Stimulated activated CD4-positive, alpha-beta T cell treated with anti-CD3 and anti-CD28 coated beads, Interleukin-4, amount 100 ng/mL, for 1 hour (primary cell): ENCODE results near the gene LGALS7.

ENCODE experiments used
- DNase-seq: peaks from one replicate; pipeline ENCODE4 v3.0.0-alpha.2; 2020

The LGALS7 gene

DNA sequence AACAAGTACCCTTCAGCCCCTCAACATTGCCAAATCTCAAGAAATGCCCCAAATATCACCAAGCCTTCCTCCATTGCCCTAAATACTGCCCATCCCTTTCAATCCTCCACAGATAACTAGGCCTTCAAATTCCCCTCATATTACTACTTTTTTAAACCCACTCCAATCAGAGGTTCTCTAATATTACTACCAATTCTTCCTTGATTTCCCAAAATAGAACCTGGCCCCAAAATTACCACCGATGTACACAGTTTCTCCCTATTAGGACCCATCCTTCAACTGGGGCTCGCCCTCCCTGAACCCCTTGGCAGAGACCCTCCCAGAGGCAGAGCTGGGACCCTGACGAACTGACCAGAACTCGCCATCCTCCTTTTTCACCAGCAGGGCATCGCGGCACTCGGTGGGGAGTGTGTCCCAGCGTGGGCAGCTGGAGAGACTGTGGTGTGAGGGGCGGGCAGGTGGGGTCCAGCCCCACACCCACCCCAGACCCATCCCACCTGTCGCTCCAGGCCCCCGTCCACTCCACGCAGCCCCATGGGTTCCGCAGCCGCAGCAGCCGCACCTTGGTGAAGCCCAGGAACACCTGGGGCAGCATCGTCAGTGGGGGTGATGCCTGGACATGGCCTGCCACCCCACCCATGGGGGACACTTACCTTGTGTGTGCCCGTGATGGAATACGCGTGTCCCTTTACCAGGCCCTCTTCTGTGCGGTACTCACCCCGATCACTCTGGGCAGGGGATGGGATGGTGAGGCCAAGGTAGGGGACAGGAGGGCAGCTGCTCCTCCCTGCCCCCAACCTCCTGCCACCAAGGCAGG is 35.2 kb downstream of the LGALS7 start:
- no peak for DNase-seq

DNA sequence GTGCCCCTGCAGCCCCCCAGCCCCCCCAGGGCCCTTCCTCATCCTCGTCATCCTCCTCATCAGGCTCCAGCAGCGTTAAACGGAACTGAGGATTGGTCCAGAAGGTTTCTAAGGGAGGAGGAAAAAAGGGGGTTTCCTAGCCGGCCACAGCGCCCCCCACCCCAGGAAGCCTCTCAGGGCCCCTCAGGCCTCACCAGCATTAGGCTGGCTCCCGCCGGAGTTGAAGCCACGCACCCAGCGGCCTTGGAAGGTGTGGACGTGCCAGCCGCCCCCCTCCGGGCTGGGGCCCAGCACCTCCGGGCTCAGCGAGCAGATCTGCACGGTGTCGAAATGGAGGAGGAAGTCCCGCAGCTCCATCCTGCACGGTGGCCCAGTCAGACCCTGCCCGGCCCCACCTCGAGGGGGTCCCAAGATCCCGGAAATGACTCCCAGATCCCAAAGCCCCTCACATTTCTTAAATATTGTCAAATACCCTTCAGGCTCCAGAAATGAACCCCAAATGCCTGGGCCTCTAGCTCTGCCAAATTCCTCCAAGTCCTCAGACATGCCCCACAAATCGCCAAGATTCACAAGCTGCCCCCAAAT is 35.9 kb downstream of the LGALS7 start:
- DNase-seq: no peak

DNA sequence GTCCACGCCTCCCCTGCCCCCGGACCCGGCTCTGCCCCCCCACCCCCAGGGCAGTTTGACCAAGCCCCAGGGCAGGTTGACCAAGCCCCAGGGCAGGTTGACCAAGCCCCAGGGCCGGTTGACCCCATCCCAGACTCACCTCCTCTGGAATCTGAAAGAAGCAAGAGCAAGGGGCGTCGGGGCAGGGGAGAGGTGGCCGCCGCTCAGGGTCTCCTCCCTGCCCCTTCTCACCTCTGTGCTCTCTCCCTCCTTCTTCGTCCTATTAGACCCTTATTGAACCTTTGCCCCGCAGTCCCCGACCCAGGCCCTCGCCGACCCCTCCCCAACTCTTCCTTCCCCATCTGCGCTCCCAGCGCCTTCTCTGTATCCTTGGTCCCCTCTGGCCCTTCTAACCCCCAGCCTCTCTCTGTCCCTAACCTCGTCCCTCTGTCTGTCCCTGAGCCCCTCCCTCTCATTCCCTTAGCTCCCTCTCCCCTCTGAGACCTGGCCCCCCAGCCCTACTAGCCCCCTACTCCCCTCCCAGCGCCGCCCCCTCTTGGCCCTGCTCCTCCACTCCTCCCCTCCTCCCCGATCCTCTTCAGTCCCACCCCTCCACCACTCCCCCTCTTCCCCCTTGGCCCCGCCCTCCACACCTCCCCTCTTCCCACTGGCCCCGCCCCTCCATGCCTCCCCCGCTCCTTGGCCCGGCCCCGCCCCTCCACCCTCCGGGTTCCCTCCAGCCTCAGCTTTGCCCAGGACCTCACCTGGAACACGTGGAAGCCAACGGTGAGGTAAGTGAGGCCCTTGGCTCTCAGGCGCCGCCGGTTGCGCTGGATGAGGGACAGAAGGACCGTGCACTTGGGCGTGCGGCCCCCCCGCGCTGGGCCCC is 36.7 kb downstream of the LGALS7 start:
- DNase-seq: peak; percentile 73

DNA sequence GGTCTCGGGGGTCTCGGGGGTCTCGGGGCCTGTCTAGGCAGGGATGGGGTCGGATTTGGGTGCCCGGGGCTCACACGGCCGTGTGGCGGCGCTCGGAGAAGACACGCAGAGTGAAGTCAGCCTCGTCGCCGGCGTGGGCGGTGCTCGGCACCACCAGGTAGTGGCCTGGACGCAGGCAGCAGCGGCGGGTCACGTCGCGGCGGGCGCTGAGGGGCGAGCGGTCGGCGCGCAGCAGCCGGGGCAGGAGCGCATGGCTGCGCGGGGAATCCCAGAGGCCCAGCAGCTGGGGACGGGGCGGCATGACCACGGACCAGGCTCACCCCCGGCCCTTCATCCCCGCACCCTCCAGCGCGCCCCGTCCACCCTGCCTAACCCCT is 37.3 kb downstream of the LGALS7 start:
- DNase-seq: peak; percentile 66

DNA sequence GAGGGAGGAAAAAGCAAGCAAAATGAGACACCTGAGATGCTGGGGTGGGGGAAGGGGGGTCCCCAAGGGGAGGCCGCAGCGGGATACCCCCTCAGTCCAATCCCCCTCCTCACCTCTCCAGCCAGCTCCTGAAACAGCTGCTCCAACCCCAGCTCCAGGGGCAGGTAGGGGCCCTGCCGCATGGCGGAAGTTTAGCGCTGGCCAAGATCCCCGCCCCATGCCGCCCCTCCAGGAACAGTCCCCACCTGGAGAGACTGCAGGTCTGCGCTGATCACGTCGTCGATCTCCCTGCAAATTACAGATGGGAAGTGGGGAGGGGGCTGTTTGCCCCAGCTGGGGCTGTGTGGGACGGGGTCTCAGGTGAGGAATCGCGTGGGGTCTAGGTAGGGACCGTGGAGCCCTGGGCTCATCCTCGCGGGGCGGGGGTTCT is 38.0 kb downstream of the LGALS7 start:
- DNase-seq: no peak

DNA sequence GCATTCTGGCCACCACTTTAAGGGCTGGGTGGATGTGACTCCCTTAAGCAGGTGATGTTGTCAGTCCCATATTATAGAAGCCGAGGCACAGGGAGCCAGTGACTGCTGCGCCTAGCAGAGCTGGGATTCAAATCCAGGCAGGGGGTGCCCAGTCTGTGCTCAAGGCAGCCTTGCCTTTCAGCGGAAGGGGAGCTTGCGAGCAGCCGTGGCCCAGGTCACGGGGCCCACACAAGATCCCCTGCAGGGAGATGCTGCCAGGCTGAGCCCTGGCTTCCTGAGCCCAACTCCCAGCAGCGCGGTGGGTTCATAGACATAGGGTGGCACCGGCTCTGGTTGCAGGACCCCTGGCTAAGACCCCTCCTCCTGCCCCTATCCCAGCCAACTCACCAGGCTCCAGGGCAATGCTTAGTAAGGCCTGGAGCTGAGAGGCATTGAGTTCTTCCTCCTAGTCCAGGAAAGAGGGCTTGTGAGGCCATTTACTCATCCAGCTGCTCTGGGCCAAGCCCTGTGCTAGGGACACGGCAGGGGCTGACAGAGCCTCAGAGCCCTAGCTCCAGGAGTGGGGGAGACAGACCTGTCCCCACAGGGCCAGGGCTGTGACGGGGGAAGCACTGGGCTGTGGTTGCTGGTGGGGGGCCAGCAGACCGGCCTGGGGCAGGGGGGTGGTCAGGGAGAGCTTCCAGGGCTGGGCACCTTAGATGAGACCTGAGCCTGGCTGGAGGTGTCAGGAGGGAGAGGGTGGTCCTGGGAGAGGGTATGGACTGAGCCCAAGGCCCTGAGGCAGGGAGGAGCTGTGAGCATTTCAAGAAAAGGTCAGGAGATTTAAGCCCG is 38.7 kb downstream of the LGALS7 start:
- DNase-seq: no peak

DNA sequence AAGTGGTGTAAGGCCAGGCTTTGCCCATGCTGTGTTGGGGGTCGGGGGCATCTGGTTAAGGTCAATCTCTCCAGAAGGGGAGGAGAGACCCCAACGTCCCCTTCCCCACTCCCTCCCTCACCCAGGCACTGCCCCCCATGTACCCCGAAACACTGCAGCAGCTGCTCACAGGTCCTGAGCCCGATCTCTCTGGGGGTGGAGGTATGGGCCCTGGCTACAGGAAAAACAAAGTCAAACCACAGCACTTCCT is 39.2 kb downstream of the LGALS7 start:
- DNase-seq: no peak

DNA sequence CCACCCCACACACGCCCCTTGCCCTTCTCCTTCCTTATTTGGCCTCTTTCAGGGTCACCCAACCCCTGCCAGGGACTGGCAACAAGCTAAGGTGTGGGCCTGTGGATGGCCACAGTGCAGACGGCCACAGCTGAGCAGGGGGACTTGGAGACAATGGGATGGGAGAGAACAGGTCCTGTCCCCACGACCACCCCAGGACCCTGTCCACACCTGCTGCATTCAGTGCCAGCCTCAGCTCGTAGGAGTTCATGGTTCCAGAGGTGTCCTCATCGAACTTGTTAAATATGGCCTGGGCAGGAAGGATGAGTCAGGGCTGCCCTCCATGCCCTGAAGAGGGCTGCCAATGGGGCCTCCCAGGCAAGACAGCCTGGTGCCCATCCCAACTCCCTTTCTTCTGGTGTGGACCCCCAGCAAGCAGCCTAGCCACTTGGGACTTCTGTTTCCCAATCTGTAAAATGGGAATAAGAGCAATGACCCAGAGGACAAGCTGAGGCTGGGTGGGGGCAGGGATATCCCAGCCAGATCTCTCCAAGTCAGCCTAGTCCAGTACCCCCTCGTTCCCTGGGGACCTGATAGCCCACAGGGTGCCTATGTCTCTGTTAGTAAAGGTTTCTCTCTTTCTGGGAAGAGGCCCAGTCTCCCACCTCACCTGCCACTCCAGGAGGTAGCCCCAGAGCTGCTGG is 39.7 kb downstream of the LGALS7 start:
- no peak for DNase-seq

DNA sequence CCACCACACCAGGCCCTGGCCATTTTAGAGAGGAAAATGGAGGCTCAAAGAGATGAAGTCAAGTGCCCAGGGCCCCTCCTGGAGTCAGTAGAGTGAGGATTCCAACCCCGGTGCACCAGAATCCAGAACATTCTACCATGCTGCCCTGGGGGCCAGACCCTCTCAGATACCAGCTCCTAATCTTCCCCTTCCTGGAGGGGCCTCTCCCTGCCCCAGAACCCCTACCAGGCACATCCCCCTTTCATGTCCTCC is 40.1 kb downstream of the LGALS7 start:
- no peak for DNase-seq

DNA sequence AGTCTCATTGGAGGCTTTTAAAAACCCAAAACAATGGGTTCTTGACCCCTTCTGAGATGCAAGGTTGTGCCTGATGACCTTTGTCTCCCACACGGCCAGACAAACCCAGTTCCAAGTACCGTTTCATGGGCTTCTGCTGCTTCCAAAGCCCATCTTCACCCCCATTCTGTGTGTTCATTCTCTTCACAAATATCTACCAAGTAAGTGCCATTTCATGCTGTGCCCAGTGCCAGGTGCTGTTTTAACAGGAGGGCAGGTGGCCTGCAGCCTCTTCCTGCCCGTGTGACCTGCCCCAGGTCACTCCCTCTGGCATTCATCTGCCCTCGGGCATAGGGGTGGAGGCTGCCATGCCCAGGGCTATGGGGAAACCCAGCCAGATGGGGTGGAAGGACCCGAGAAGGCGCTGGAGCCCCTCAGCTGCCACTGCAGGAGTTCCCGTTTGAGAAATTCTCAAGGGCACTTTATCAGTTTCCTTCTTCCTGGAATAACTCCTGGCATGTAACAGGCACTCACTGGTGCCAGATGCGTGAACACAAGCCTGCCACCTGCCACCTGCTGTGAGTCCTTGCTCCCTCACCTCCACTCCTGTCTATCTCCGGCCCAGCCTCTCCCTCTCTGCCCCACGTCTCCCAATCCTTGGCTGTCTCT is 41.5 kb downstream of the LGALS7 start:
- no peak for DNase-seq

DNA sequence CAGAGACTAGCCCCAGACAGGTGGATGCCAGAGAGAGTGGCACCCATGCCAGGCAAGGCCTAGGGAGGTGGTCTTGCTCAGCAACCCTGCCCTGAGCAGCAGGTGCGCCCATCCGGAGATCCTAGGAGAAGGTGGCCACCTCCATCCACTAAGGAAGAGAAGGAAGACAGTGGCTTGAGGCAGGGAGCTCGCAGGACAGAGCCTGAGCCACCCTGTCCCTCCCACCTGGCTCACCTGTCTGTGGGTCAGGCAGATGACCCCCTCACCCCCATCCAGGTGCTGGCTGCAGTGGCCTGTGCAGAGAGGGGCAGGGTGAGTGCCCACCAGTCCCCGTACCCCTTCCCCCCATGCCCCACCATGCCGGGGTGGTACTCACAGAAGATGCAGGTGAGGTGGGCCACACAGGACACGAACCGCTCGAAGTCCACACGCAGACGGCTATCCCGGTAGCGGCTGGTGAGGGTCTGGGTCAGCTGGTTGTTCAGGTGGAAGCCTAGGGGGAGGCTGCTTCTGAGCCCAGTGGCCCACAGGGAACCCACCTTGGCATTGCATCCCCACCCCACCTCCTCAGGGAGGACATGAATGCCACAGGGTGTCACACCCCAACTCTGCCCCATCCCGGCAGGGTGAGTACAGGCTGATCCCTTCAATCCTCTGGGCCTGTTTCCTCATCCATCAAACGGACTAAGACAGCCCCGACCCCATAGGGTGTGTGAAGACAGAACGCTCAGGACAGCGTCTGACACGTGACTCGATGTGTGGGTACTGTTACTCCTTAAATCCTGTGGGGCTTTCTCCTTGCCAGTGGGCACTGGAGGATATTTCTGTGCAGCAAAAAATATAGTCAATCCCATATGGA is 42.4 kb downstream of the LGALS7 start:
- DNase-seq: no peak

DNA sequence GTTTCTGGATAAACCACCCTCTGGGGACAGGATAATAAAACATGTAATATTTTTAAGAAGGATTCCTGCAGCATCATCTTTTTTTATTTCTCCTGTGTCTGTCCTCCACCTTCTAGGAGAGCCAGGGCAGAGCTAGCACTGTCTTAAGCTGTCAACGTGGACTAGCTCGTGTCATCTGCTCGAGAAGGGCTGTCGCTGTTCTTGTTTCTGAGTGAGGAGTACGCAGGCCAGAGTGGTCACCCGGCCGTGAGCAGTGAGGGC is 42.9 kb downstream of the LGALS7 start:
- DNase-seq: no peak

DNA sequence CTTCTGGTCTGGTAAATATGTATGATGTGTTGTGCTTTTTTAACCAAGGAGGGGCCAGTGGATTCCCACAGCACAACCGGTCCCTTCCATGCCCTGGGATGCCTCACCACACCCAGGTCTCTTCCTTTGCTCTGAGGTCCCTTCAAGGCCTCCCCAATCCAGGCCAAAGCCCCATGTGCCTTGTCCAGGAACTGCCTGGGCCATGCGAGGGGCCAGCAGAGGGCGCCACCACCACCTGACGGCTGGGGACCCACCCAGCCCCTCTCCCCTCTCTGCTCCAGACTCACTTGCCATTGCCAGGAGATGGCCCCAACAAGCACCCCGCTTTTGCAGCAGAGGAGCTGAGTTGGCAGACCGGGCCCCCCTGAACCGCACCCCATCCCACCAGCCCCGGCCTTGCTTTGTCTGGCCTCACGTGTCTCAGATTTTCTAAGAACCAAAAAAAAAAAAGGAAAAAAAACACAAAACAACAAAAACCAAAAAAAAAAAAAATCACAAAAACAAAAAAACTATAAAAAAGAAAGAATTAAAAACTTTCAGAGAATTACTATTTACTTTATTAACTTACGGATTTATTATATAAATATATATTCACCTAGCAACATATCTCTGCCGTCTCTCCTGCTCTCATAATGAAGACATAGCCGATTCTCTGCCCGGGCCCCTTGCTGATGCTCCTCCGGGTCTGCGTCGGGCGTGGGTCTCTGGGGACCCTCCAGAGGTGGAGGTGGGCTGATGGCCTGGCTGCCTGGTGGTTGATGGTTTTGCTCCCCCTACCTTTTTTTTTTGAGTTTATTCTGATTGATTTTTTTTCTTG is 43.5 kb downstream of the LGALS7 start:
- DNase-seq: peak; percentile 85

DNA sequence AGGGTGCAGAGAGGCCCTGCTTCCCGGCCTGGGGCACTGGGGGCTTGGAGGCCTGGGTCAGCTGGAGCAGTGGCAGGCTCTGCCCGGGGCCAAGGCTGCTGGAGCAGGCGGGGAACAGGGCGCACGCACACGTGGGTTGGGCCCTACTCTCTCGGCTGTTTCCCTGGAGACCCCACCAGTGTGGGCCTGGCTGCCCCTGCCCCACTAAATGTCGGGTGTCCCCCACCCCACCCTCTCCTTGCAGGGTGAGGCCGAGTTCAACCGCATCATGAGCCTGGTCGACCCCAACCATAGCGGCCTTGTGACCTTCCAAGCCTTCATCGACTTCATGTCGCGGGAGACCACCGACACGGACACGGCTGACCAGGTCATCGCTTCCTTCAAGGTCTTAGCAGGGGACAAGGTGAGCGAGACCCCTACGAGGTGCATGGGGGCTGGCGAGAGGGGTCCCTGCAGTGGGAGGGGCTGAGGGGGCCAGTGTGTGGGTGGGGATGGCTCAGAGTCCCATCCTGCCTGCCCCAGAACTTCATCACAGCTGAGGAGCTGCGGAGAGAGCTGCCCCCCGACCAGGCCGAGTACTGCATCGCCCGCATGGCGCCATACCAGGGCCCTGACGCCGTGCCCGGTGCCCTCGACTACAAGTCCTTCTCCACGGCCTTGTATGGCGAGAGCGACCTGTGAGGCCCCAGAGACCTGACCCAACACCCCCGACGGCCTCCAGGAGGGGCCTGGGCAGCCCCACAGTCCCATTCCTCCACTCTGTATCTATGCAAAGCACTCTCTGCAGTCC is 44.4 kb downstream of the LGALS7 start:
- DNase-seq: no peak

DNA sequence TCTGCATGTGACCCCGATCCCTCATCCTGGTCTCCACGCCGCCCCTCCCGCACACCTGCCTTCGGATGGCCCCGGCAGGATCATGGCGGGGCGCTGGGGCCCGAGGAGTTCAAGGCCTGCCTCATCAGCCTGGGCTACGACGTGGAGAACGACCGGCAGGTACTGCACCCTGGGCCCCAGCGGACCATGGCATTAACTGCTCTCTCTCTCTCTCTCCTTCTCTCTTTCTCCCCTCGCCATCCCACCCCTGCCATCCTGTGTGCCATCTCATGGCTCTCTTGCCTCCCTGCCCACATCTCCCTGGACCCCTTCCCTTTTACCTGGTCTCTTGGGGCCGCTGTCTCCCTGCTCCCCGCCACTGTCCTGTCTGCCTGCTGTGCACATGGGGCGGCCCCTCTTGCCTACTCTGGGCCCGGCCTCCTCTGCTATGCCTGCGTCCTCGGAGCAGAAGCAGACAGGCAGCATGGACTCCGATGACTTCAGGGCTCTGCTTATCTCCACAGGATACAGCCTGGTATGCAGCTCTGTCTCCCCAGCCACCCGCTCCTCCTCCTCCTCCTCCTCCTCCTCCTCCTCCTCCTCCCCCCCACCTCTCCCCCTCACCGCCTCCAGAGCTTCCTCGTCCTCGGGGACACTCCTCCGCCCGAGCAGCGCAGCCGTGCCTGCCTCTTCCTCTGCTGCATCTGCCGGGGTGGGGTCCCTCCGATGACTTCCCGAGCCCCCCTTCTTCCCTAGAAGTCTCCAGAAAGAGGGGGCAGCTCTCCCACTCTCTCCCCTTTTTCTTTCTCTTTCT is 45.3 kb downstream of the LGALS7 start:
- DNase-seq: no peak

DNA sequence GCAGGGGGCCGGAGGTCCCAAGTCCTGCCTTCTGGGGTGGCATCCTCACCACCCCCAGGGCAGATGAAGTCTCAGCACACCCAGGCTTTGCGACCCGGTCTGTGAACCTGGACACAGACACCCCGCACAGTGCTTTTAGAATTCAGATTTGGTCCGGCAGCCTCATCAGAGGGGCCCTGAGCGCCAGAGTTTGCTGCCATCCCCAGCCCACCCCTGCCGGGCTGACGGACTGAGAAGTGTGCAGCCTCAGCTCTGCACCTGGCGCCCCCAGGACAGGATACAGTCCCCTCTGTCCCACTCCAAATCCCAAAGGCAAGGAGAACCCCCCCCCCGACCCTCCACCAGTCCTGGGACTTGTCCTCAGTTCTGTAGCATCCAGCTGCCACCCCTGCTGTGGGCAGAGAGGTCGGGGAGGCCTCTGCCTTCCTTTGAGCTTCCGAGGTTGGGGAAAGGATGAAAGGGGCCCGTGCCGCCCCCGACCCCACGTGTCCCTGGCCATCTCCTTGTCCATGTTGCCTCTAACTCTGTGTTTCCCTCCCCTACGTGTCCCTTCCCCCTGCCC is 45.9 kb downstream of the LGALS7 start:
- DNase-seq: no peak

DNA sequence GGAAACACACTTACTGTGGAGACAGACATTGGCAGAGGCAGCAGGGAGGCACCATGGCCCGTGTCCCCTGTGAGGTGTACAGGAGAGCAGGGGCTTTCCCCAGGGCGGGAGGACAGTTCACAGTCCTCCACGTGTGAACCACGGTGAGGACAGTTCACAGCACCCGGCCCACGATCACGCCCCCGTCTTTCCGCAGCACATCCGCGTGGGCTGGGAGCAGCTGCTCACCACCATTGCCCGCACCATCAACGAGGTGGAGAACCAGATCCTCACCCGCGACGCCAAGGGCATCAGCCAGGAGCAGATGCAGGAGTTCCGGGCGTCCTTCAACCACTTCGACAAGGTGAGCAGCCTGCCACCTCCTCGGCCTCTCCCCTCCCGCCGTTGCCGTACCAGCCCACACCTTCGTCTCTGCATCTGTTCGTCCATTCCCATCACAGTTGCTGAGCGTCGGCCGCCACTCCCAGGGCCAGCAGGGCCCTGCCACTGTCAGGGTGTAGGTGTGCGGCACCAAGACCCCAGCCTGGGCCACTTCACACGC is 46.5 kb downstream of the LGALS7 start:
- no peak for DNase-seq

DNA sequence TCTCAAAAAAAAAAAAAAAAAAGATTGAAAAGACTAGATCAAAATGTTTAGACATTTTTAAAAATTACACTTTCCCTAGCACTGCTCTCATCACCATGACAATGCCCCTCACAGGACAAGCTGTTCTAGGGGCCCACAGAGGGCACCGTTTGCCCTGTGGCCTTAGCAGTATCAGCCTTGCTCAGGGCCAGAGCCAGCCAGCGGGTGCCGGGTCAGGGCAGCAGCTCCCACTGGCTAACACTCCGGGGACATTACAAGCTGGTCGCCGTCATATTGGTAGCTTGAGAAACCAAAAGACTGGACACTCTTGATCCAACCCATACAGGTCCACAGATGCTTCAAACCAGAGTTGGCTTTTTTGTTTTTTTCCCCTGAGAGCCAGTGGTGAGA is 47.0 kb downstream of the LGALS7 start:
- no peak for DNase-seq
